ENCODE measurements around the gene HCFC2. TPM values are rescaled to one million over a fixed set of nuclear protein-coding genes. Genes with fewer than 3 reads are reported as not detected.

Gene HCFC2
- polyA plus RNA-seq, 3 donors from 2014 or later: 4.4 to 12.1 (median 7.4) TPM

Other genes with a start within 250 kb of the HCFC2 start
- under 1 TPM; 0.07 to 0.31 (median 0.09) TPM for gene NT5DC3, start 223.3 kb upstream of the HCFC2 start, polyA plus RNA-seq
- 100 to 1,000 TPM; 192 to 349 (median 263) TPM for gene HSP90B1, start 134.1 kb upstream of the HCFC2 start, polyA plus RNA-seq
- 10 to 100 TPM; 26.6 to 30.1 (median 26.8) TPM for gene TDG, start 98.7 kb upstream of the HCFC2 start, polyA plus RNA-seq
- under 1 TPM in 1 of 3 donors, not detected in 2; 0.28 TPM for gene GLT8D2, start 14.3 kb upstream of the HCFC2 start, polyA plus RNA-seq
- 10 to 100 TPM; 26.2 to 58.7 (median 36.9) TPM for gene NFYB, start 73.7 kb downstream of the HCFC2 start, polyA plus RNA-seq
- 10 to 100 TPM; 30.4 to 53.7 (median 51.0) TPM for gene TXNRD1, start 151.2 kb downstream of the HCFC2 start, polyA plus RNA-seq
- 10 to 100 TPM in 1 of 3 donors, 1 to 10 TPM in 2; 5.4 to 15.7 (median 9.5) TPM for gene EID3, start 239.2 kb downstream of the HCFC2 start, polyA plus RNA-seq

Measured in immature natural killer cell (primary cell).